ENCODE results near the gene CPT1B.

CPT1B gene

DNA sequence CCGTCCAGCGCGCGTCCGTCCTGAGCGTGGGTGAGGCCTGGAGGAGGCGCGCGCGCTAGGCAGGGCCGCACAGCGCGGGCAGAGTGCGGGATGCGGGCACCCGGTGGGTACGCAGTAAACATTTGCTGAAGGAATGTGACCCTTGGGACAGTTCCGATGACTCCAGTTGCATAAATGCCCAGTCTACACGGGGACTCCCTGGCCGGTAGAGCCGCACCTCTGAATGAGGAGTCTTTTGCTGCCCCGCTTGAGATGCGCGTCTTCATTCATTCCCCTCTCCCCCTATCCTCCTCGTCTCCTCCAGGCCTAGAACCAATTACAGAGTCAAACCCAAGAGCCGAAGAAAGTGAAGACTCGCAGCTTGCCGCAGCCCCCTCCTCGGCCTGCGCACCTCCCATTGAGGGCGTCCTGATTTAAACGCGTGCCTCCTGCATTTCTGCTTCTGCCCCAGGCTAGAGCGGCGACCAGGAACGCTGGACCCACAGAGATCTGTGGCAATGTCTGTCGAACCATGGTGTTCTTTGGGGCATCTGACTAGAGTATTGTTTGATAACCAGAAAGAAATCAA, 5.2 kb upstream of the CPT1B start:
- ChIA-PET POLR2A (interaction anchor here (0.6 to 3.2 kb wide), 9 partner anchors 9 to 87 kb away, joined by 3 to 22 read pairs (median 3); partner anchors contain the start of genes SCO2 and SYCE3), CTCF (interaction anchor here (0.9 to 1.6 kb wide), 2 partner anchors 12 to 21 kb away, joined by 3 to 7 read pairs; partner anchors contain the start of gene SYCE3)
- peak overlapping the region; percentile 59 for H3K4me3 ChIP-seq (ENCODE audit: low read depth, low read length)
- peak overlapping the region; percentile 99; the same call in 1 of the 2 replicates for H3K27ac ChIP-seq (ENCODE audit: extremely low read depth, low read depth, low read length)
- no peaks in the 10 kb centered on the region for H3K9me3 ChIP-seq (ENCODE audit: control insufficient read depth, insufficient read depth, low read depth, low read length)
- peaks cover 21 to 45% of the 10 kb centered on the region in 2 experiments for H3K36me3 ChIP-seq (ENCODE audit: control insufficient read depth in 2 of 2, insufficient read depth in 1 of 2, low read length in 2 of 2)
- peaks cover 3% of the 10 kb centered on the region; the same call in 1 of the 2 replicates for H3K4me1 ChIP-seq (ENCODE audit: control insufficient read depth, insufficient read depth, low read length)
- no peak for TF ChIP-seq ZNF223 (tag by site-specific recombination; IDR thresholded peaks at IDR 0.05)
- no peak for TF ChIP-seq ZNF2 (tag by site-specific recombination; IDR thresholded peaks at IDR 0.05)
- no peak for TF ChIP-seq ZNF391 (tag by site-specific recombination; IDR thresholded peaks at IDR 0.05; ENCODE audit: borderline replicate concordance, low read depth)
- TF ChIP-seq, protein P1, sequence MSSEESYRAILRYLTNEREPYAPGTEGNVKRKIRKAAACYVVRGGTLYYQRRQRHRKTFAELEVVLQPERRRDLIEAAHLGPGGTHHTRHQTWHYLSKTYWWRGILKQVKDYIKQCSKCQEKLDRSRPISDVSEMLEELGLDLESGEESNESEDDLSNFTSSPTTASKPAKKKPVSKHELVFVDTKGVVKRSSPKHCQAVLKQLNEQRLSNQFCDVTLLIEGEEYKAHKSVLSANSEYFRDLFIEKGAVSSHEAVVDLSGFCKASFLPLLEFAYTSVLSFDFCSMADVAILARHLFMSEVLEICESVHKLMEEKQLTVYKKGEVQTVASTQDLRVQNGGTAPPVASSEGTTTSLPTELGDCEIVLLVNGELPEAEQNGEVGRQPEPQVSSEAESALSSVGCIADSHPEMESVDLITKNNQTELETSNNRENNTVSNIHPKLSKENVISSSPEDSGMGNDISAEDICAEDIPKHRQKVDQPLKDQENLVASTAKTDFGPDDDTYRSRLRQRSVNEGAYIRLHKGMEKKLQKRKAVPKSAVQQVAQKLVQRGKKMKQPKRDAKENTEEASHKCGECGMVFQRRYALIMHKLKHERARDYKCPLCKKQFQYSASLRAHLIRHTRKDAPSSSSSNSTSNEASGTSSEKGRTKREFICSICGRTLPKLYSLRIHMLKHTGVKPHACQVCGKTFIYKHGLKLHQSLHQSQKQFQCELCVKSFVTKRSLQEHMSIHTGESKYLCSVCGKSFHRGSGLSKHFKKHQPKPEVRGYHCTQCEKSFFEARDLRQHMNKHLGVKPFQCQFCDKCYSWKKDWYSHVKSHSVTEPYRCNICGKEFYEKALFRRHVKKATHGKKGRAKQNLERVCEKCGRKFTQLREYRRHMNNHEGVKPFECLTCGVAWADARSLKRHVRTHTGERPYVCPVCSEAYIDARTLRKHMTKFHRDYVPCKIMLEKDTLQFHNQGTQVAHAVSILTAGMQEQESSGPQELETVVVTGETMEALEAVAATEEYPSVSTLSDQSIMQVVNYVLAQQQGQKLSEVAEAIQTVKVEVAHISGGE (tag by site-specific recombination; conservative IDR thresholded peaks at IDR 0.05; ENCODE audit: low read depth) = no peak; the same call in 1 of the 2 replicates
- 0 out of 2 replicates have a peak, but pooled peaks have one; percentile 12 for TF ChIP-seq GLIS2 (tag by site-specific recombination; IDR thresholded peaks at IDR 0.05)
- no peak for TF ChIP-seq ZNF571 (tag by site-specific recombination; IDR thresholded peaks at IDR 0.05)
- no peak for TF ChIP-seq ZNF366 (tag by site-specific recombination; conservative IDR thresholded peaks at IDR 0.05)
- peak; percentile 67; the same call in 1 of the 2 replicates for TF ChIP-seq REPIN1 (tag by site-specific recombination; IDR thresholded peaks at IDR 0.05; ENCODE audit: low read depth)
- TF ChIP-seq ZNF324 (tag by site-specific recombination; IDR thresholded peaks at IDR 0.05) = no peak
- TF ChIP-seq MYNN (tag by site-specific recombination; IDR thresholded peaks at IDR 0.05; ENCODE audit: borderline replicate concordance) = no peak
- TF ChIP-seq ZNF555 (tag by site-specific recombination; conservative IDR thresholded peaks at IDR 0.05) = no peak
- TF ChIP-seq, protein P2, sequence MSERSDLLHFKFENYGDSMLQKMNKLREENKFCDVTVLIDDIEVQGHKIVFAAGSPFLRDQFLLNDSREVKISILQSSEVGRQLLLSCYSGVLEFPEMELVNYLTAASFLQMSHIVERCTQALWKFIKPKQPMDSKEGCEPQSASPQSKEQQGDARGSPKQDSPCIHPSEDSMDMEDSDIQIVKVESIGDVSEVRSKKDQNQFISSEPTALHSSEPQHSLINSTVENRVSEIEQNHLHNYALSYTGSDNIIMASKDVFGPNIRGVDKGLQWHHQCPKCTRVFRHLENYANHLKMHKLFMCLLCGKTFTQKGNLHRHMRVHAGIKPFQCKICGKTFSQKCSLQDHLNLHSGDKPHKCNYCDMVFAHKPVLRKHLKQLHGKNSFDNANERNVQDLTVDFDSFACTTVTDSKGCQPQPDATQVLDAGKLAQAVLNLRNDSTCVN (tag by site-specific recombination; optimal IDR thresholded peaks at IDR 0.05) = no peak
- no peak for TF ChIP-seq ZNF169 (tag by site-specific recombination; IDR thresholded peaks at IDR 0.05)
- no peak for TF ChIP-seq ZXDB (tag by site-specific recombination; IDR thresholded peaks at IDR 0.05)
- no peak for TF ChIP-seq ZNF214 (tag by site-specific recombination; IDR thresholded peaks at IDR 0.05; ENCODE audit: borderline replicate concordance)
- TF ChIP-seq ZBTB48 (tag by site-specific recombination; IDR thresholded peaks at IDR 0.05) = peak; percentile 45; the same call in 1 of the 2 replicates
- no peak for TF ChIP-seq ZNF132 (tag by site-specific recombination; IDR thresholded peaks at IDR 0.05; ENCODE audit: borderline replicate concordance)
- TF ChIP-seq ZNF184 (tag by site-specific recombination; IDR thresholded peaks at IDR 0.05) = no peak
- no peak for TF ChIP-seq ZNF837 (tag by site-specific recombination; IDR thresholded peaks at IDR 0.05)
- TF ChIP-seq, protein P3, sequence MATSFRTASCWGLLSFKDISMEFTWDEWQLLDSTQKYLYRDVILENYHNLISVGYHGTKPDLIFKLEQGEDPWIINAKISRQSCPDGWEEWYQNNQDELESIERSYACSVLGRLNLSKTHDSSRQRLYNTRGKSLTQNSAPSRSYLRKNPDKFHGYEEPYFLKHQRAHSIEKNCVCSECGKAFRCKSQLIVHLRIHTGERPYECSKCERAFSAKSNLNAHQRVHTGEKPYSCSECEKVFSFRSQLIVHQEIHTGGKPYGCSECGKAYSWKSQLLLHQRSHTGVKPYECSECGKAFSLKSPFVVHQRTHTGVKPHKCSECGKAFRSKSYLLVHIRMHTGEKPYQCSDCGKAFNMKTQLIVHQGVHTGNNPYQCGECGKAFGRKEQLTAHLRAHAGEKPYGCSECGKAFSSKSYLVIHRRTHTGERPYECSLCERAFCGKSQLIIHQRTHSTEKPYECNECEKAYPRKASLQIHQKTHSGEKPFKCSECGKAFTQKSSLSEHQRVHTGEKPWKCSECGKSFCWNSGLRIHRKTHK (tag by site-specific recombination; IDR thresholded peaks at IDR 0.05) = no peak
- TF ChIP-seq RBAK (tag by site-specific recombination; IDR thresholded peaks at IDR 0.05) = no peak
- no peak for TF ChIP-seq ZNF843 (tag by site-specific recombination; IDR thresholded peaks at IDR 0.05)
- TF ChIP-seq, protein P4, sequence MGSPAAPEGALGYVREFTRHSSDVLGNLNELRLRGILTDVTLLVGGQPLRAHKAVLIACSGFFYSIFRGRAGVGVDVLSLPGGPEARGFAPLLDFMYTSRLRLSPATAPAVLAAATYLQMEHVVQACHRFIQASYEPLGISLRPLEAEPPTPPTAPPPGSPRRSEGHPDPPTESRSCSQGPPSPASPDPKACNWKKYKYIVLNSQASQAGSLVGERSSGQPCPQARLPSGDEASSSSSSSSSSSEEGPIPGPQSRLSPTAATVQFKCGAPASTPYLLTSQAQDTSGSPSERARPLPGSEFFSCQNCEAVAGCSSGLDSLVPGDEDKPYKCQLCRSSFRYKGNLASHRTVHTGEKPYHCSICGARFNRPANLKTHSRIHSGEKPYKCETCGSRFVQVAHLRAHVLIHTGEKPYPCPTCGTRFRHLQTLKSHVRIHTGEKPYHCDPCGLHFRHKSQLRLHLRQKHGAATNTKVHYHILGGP (tag by site-specific recombination; IDR thresholded peaks at IDR 0.05) = no peak
- TF ChIP-seq ZNF600 (tag by site-specific recombination; IDR thresholded peaks at IDR 0.05) = 0 out of 2 replicates have a peak, but pooled peaks have one; percentile 9
- TF ChIP-seq, protein P5, sequence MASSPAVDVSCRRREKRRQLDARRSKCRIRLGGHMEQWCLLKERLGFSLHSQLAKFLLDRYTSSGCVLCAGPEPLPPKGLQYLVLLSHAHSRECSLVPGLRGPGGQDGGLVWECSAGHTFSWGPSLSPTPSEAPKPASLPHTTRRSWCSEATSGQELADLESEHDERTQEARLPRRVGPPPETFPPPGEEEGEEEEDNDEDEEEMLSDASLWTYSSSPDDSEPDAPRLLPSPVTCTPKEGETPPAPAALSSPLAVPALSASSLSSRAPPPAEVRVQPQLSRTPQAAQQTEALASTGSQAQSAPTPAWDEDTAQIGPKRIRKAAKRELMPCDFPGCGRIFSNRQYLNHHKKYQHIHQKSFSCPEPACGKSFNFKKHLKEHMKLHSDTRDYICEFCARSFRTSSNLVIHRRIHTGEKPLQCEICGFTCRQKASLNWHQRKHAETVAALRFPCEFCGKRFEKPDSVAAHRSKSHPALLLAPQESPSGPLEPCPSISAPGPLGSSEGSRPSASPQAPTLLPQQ (tag by site-specific recombination; IDR thresholded peaks at IDR 0.05) = no peak
- TF ChIP-seq ZFP69B (tag by site-specific recombination; IDR thresholded peaks at IDR 0.05) = no peak
- TF ChIP-seq ZNF202 (tag by site-specific recombination; IDR thresholded peaks at IDR 0.05; ENCODE audit: borderline replicate concordance) = no peak
- no peak for TF ChIP-seq ZSCAN16 (tag by site-specific recombination; IDR thresholded peaks at IDR 0.05)
- TF ChIP-seq ZBTB17 (tag by site-specific recombination; IDR thresholded peaks at IDR 0.05) = no peak
